HG03457 (cell line): ENCODE data around the gene CERS1.
A peak's percentile ranks its signal among the peaks of the same experiment; 100 is the strongest.
"Not testable (repeated sequence)": the region's sequence is repeated elsewhere in the genome, so short reads cannot be mapped to it uniquely, and the experiment has no call there.

Experiments
- ATAC-seq: cut with Tn5 transposase; IDR thresholded peaks from one replicate; pipeline ENCODE4 v1.9.1; 2021; ENCODE audit warnings: moderate number of reproducible peaks; ENCODE audit not compliant: unreplicated experiment

CERS1 gene

GRCh38 chr19:18919900-18920214 lies 23.9 kb upstream of the CERS1 start:
- no peak for ATAC-seq

GRCh38 chr19:18919086-18919899 lies 23.3 kb upstream of the CERS1 start, which contains the start of the genes COPE and DDX49:
Gene COPE (minus strand): TSS chr19:18919387. CDS start chr19:18919348, 39 bp downstream.
Gene DDX49 (plus strand): TSS chr19:18919715. CDS start chr19:18919742, 27 bp downstream.
- peak; percentile 76 for ATAC-seq

GRCh38 chr19:18917593-18917992 lies 21.6 kb upstream of the CERS1 start:
- not testable (repeated sequence) for ATAC-seq

- ATAC-seq, result no peak
Measured at GRCh38 chr19:18915639-18916038, 19.7 kb upstream of the CERS1 start.

- ATAC-seq, result no peak
Measured at GRCh38 chr19:18913466-18913865, 17.5 kb upstream of the CERS1 start.

GRCh38 chr19:18912933-18913332 lies 17.0 kb upstream of the CERS1 start:
- ATAC-seq, result no peak

GRCh38 chr19:18910801-18911436 lies 15.0 kb upstream of the CERS1 start:
- no peak for ATAC-seq

- no peak for ATAC-seq
Measured at GRCh38 chr19:18910010-18910409, 14.1 kb upstream of the CERS1 start.

- ATAC-seq, result no peak
Measured at GRCh38 chr19:18908917-18909619, 13.1 kb upstream of the CERS1 start.

- ATAC-seq, result no peak
Measured at GRCh38 chr19:18906605-18907519, 10.9 kb upstream of the CERS1 start.

- no peak for ATAC-seq
Measured at GRCh38 chr19:18905513-18906236, 9.7 kb upstream of the CERS1 start.

- ATAC-seq, result no peak
Measured at GRCh38 chr19:18905058-18905456, 9.1 kb upstream of the CERS1 start.

GRCh38 chr19:18904334-18905057 lies 8.5 kb upstream of the CERS1 start:
- no peak for ATAC-seq

GRCh38 chr19:18903156-18904037 lies 7.4 kb upstream of the CERS1 start:
- ATAC-seq, result no peak

GRCh38 chr19:18902519-18902918 lies 6.6 kb upstream of the CERS1 start:
- not testable (repeated sequence) for ATAC-seq

- no peak for ATAC-seq
Measured at GRCh38 chr19:18901491-18901890, 5.5 kb upstream of the CERS1 start.

GRCh38 chr19:18900700-18901481 lies 4.9 kb upstream of the CERS1 start:
- ATAC-seq, result no peak
